ENCODE data around the gene GRAMD1C. TPM values are rescaled to one million over a fixed set of nuclear protein-coding genes. Genes with fewer than 3 reads are reported as not detected.

The GRAMD1C gene
- polyA plus RNA-seq, 1 of the 3 experiments (the other 2 are of a cell fraction): 1.2 TPM

- Histone ChIP-seq H3K9me2 (no peaks in the 10 kb centered on the region), H3K27ac (ENCODE audit: low read depth in 2 of 2, low read length in 1 of 2) (no peak overlapping the region), H3F3A (replicated peaks; ENCODE audit: insufficient read depth) (peaks cover 3% of the 10 kb centered on the region), H3K4me1 (ENCODE audit: control insufficient read depth in 1 of 2, insufficient read depth in 2 of 2, low read depth in 1 of 2, low read length in 1 of 2) (no peaks in the 10 kb centered on the region; a peak in 1 of 4 replicates), H3K9ac (no peak overlapping the region), H3K27me3 (ENCODE audit: insufficient read depth) (no peaks in the 10 kb centered on the region), H2AFZ (ENCODE audit: low read depth) (no peak overlapping the region), H4K20me1 (ENCODE audit: insufficient read depth) (no peaks in the 10 kb centered on the region), H3K9me3 (no peaks in the 10 kb centered on the region), H3K4me3 (ENCODE audit: low read depth in 2 of 2, low read length in 1 of 2) (no peak overlapping the region), H3K4me2 (no peak overlapping the region), H3K79me2 (ENCODE audit: insufficient read depth) (no peaks in the 10 kb centered on the region), H3K36me3 (replicated peaks in 1 of 2; ENCODE audit: control insufficient read depth in 1 of 2, insufficient read depth in 2 of 2, low read length in 1 of 2) (peaks cover 3 to 5% of the 10 kb centered on the region in 2 experiments)
- no peak for TF ChIP-seq ZBTB33 (IDR thresholded peaks at IDR 0.05; ENCODE audit: borderline replicate concordance, low read depth)
- TF ChIP-seq YY1 (IDR thresholded peaks at IDR 0.05; ENCODE audit: low read depth): no peak
- TF ChIP-seq RFX5 (IDR thresholded peaks at IDR 0.05; ENCODE audit: low read length): no peak
- TF ChIP-seq JUND (IDR thresholded peaks at IDR 0.05): no peak
- ChIA-PET POLR2A (no interaction called here), CTCF (no interaction called here)
- no peak for DNase-seq
Observed at GRCh38 chr3:113952921-113953320, 114.3 kb downstream of the GRAMD1C start.

DNA sequence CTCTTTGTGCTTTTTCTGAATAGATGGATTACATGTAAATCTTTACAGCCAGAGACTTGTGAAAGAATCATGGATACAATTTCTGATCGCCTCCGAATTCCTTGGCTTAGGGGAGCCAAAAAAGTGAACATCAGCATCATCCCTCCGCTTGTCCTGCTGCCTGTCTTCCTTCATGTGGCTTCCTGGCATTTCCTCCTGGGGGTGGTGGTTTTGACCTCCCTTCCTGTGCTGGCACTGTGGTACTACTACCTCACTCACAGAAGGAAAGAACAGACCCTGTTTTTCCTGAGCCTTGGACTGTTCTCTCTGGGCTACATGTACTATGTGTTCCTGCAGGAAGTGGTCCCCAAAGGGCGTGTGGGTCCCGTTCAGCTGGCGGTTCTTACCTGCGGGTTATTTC is 115.1 kb downstream of the GRAMD1C start:
- no peak overlapping the region for H3K4me2 ChIP-seq
- H3K4me3 ChIP-seq (ENCODE audit: low read depth in 2 of 2, low read length in 1 of 2): no peak overlapping the region
- ChIA-PET POLR2A (no interaction called here), CTCF (no interaction called here)
- no peaks in the 10 kb centered on the region for H3K9me2 ChIP-seq
- H3K79me2 ChIP-seq (ENCODE audit: insufficient read depth): no peaks in the 10 kb centered on the region
- H3K9me3 ChIP-seq: no peaks in the 10 kb centered on the region
- WGBS (ENCODE audit: low lambda C conversion rate): 86% methylated on average over 7 of the region's 7 CpGs
- H2AFZ ChIP-seq (ENCODE audit: low read depth): no peak overlapping the region
- H3K4me1 ChIP-seq (ENCODE audit: control insufficient read depth in 1 of 2, insufficient read depth in 2 of 2, low read depth in 1 of 2, low read length in 1 of 2): no peaks in the 10 kb centered on the region; a peak in 1 of 4 replicates
- H4K20me1 ChIP-seq (ENCODE audit: insufficient read depth): no peaks in the 10 kb centered on the region
- peaks cover 3% of the 10 kb centered on the region for H3F3A ChIP-seq (replicated peaks; ENCODE audit: insufficient read depth)
- H3K9ac ChIP-seq: no peak overlapping the region
- no peak for DNase-seq
- H3K36me3 ChIP-seq (replicated peaks in 1 of 2; ENCODE audit: control insufficient read depth in 1 of 2, insufficient read depth in 2 of 2, low read length in 1 of 2): peaks cover 3 to 12% of the 10 kb centered on the region in 2 experiments
- TF ChIP-seq SIN3A (IDR thresholded peaks at IDR 0.05; ENCODE audit: borderline replicate concordance, low read depth, low read length): no peak
- TF ChIP-seq PBX3 (IDR thresholded peaks at IDR 0.05): no peak
- no peak for TF ChIP-seq MXI1 (IDR thresholded peaks at IDR 0.05; ENCODE audit: low read depth, low read length)
- TF ChIP-seq ZBTB33 (IDR thresholded peaks at IDR 0.05; ENCODE audit: borderline replicate concordance, low read depth): no peak
- TF ChIP-seq FOXJ3 (CRISPR knock-in tag; IDR thresholded peaks at IDR 0.05): no peak
- no peak for TF ChIP-seq EP300 (IDR thresholded peaks at IDR 0.05; ENCODE audit: borderline replicate concordance in 1 of 2, low read depth in 1 of 2, low read length in 1 of 2)
- no peak for TF ChIP-seq TCF12 (IDR thresholded peaks at IDR 0.05)
- no peak for TF ChIP-seq POLR2AphosphoS5 (IDR thresholded peaks at IDR 0.05; ENCODE audit: low read depth, low read length)
- no peak for TF ChIP-seq CTCF (IDR thresholded peaks at IDR 0.05)
- TF ChIP-seq RFX5 (IDR thresholded peaks at IDR 0.05; ENCODE audit: low read length): no peak
- TF ChIP-seq MEF2A (IDR thresholded peaks at IDR 0.05; ENCODE audit: borderline replicate concordance, low read depth): no peak
- no peak for TF ChIP-seq NFIC (IDR thresholded peaks at IDR 0.05; ENCODE audit: borderline replicate concordance)
- no peak for TF ChIP-seq RCOR1 (IDR thresholded peaks at IDR 0.05; ENCODE audit: low read length)
- TF ChIP-seq YY1 (IDR thresholded peaks at IDR 0.05; ENCODE audit: low read depth): no peak
- H3K27ac ChIP-seq (ENCODE audit: low read depth in 2 of 2, low read length in 1 of 2): no peak overlapping the region
- no peaks in the 10 kb centered on the region for H3K27me3 ChIP-seq (ENCODE audit: insufficient read depth)

All from SK-N-SH (cell line).